ENCODE measurements around the gene PIK3R2. TPM values are rescaled to one million over a fixed set of nuclear protein-coding genes. Genes with fewer than 3 reads are reported as not detected.

PIK3R2 gene
- total RNA-seq, 1 experiment from 2014 or later = 37.6 TPM

GRCh38 chr19:18109341-18109732 is 43.6 kb upstream of the PIK3R2 start:
- Histone ChIP-seq H3K9me3 (ENCODE audit: control insufficient read depth, insufficient read depth, low read depth, low read length) (no peaks in the 10 kb centered on the region), H3K4me1 (ENCODE audit: control insufficient read depth, insufficient read depth, low read length) (0 out of 2 replicates have a peak, but pooled peaks cover 3% of the 10 kb centered on the region), H3K27me3 (ENCODE audit: control insufficient read depth, insufficient read depth, low read length) (no peaks in the 10 kb centered on the region), H3K4me3 (ENCODE audit: low read depth in 2 of 2, low read length in 2 of 2) (peak overlapping the region; percentile 57 to 63), H3K27ac (ENCODE audit: low read length) (0 out of 2 replicates have a peak overlapping the region, but pooled peaks have one; percentile 8), H3K36me3 (ENCODE audit: control insufficient read depth, insufficient read depth, low read length) (no peaks in the 10 kb centered on the region)
- intact Hi-C loops (cut with micrococcal nuclease; ENCODE audit: unreplicated experiment) (no loop called here), in situ Hi-C loops (cut with HindIII; ENCODE audit: low pct_unique_long_range_greater_than_20kb, low sequenced_read_pairs) (no loop called here)
- CTCF ChIA-PET = interaction anchor here (0.6 to 0.7 kb wide), 2 partner anchors 22 to 146 kb away, joined by 3 to 4 read pairs; a partner anchor contains a TSS
- DNase-seq (ENCODE audit: low read depth, low spot score) (no peak), ATAC-seq (no peak)
- TF ChIP-seq POLR2AphosphoS5 (IDR thresholded peaks at IDR 0.05; ENCODE audit: low read depth, low read length) (no peak), SIN3A (IDR thresholded peaks at IDR 0.05; ENCODE audit: borderline replicate concordance, insufficient read depth, low read depth, low read length) (no peak), TCF7L2 (IDR thresholded peaks at IDR 0.05; ENCODE audit: low read depth, low read length) (no peak), CTCF (IDR thresholded peaks at IDR 0.05) (no peak)
- TF ChIP-seq, protein P1, sequence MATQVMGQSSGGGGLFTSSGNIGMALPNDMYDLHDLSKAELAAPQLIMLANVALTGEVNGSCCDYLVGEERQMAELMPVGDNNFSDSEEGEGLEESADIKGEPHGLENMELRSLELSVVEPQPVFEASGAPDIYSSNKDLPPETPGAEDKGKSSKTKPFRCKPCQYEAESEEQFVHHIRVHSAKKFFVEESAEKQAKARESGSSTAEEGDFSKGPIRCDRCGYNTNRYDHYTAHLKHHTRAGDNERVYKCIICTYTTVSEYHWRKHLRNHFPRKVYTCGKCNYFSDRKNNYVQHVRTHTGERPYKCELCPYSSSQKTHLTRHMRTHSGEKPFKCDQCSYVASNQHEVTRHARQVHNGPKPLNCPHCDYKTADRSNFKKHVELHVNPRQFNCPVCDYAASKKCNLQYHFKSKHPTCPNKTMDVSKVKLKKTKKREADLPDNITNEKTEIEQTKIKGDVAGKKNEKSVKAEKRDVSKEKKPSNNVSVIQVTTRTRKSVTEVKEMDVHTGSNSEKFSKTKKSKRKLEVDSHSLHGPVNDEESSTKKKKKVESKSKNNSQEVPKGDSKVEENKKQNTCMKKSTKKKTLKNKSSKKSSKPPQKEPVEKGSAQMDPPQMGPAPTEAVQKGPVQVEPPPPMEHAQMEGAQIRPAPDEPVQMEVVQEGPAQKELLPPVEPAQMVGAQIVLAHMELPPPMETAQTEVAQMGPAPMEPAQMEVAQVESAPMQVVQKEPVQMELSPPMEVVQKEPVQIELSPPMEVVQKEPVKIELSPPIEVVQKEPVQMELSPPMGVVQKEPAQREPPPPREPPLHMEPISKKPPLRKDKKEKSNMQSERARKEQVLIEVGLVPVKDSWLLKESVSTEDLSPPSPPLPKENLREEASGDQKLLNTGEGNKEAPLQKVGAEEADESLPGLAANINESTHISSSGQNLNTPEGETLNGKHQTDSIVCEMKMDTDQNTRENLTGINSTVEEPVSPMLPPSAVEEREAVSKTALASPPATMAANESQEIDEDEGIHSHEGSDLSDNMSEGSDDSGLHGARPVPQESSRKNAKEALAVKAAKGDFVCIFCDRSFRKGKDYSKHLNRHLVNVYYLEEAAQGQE (IDR thresholded peaks at IDR 0.05; ENCODE audit: insufficient read depth in 1 of 2, low read depth in 2 of 2, low read length in 1 of 2) = no peak
- BruUV-seq (replicated peaks) = no TSS peak
- POLR2A ChIA-PET = interaction anchor here (0.6 kb wide), 1 partner anchor 31 kb away, joined by 5 read pairs; no protein-coding TSS in a partner anchor

- Histone ChIP-seq H3K4me3 (ENCODE audit: low read depth in 2 of 2, low read length in 2 of 2) (peak overlapping the region; percentile 57 to 63), H3K27ac (ENCODE audit: low read length) (0 out of 2 replicates have a peak overlapping the region, but pooled peaks have one; percentile 8), H3K36me3 (ENCODE audit: control insufficient read depth, insufficient read depth, low read length) (no peaks in the 10 kb centered on the region), H3K9me3 (ENCODE audit: control insufficient read depth, insufficient read depth, low read depth, low read length) (no peaks in the 10 kb centered on the region), H3K27me3 (ENCODE audit: control insufficient read depth, insufficient read depth, low read length) (no peaks in the 10 kb centered on the region), H3K4me1 (ENCODE audit: control insufficient read depth, insufficient read depth, low read length) (0 out of 2 replicates have a peak, but pooled peaks cover 3% of the 10 kb centered on the region)
- DNase-seq (ENCODE audit: low read depth, low spot score) = no peak
- in situ Hi-C loops (cut with HindIII; ENCODE audit: low pct_unique_long_range_greater_than_20kb, low sequenced_read_pairs) = no loop called here
- intact Hi-C loops (cut with micrococcal nuclease; ENCODE audit: unreplicated experiment) = loop anchor here (10.0 kb wide), 1 partner anchor 55 kb away; no protein-coding TSS in a partner anchor
- BruUV-seq (replicated peaks) = no TSS peak
- POLR2A ChIA-PET = interaction anchor here (0.6 kb wide), 2 partner anchors 31 to 172 kb away, joined by 3 to 5 read pairs; partner anchors contain the start of gene JUND
- CTCF ChIA-PET = interaction anchor here (0.5 to 0.6 kb wide), 2 partner anchors 162 to 250 kb away, joined by 3 to 7 read pairs; partner anchors contain the start of gene RPL18A
- peak; percentile 89 for ATAC-seq
- no peak for TF ChIP-seq TCF7L2 (IDR thresholded peaks at IDR 0.05; ENCODE audit: low read depth, low read length)
- no peak for TF ChIP-seq CTCF (IDR thresholded peaks at IDR 0.05)
- TF ChIP-seq POLR2AphosphoS5 (IDR thresholded peaks at IDR 0.05; ENCODE audit: low read depth, low read length) = no peak
- no peak for TF ChIP-seq SIN3A (IDR thresholded peaks at IDR 0.05; ENCODE audit: borderline replicate concordance, insufficient read depth, low read depth, low read length)
- TF ChIP-seq, protein P1 (IDR thresholded peaks at IDR 0.05; ENCODE audit: insufficient read depth in 1 of 2, low read depth in 2 of 2, low read length in 1 of 2) = no peak
These were observed 43.0 kb upstream of the PIK3R2 start for GRCh38 chr19:18109733-18110608.

Data from Panc1 (cell line).